HCT116 (cell line): ENCODE results near the gene DGKG. TPM values are rescaled to one million over a fixed set of nuclear protein-coding genes. Genes with fewer than 3 reads are reported as not detected.

Experiments used
- ATAC-seq: fragments of 200-7000 bp; cut with Tn5 transposase; 2 replicates; pipeline ENCODE4 v1.9.1; 2020; ENCODE audit warnings: mild to moderate bottlenecking, moderate library complexity
- BruUV-seq: library from RNA; stranded (reverse); fragments of 400-500 nt; replicated peaks from 2 replicates; lab custom pipeline; 2021; lab: Mats Ljungman, UMichigan
- CTCF ChIA-PET: fragments of 300-600 bp; sonication (Branson Sonifier 250); formaldehyde crosslinking; loops from one replicate; lab custom pipeline; 2021; ENCODE audit warnings: antibody characterized with exemption; lab: Charles Lee
- POLR2A ChIA-PET: fragments of 300-600, 350-600 bp; sonication (Branson Sonifier 250); formaldehyde crosslinking; loops from one replicate; lab custom pipeline; 2021; ENCODE audit warnings: antibody characterized with exemption; lab: Charles Lee
- RAD21 ChIA-PET, 2 experiments: fragments of 300-600 bp; sonication (Branson Sonifier 250); formaldehyde crosslinking; loops; one replicate each; lab custom pipeline; 2023; ENCODE audit warnings: low total read pairs in 2 of 2; ENCODE audit not compliant: uncharacterized antibody in 2 of 2, unreplicated experiment in 2 of 2, low non-redundant PET in 1 of 2; lab: Charles Lee
- DNase-seq: peaks from one replicate; pipeline ENCODE4 v3.0.0-alpha.2; 2010; ENCODE audit warnings: low read depth, low spot score
- H2AFZ ChIP-seq: fragments of 200-600 bp; shearing (Covaris generic), sonication (generic); 2 replicates; pipeline ENCODE4 v1.6.1; 2017; ENCODE audit warnings: low read depth, mixed run types, mixed read lengths, antibody characterized with exemption, low read length; ENCODE audit not compliant: poor library complexity, severe bottlenecking
- H3K27ac ChIP-seq: 2 replicates; pipeline ENCODE4 v1.5.1; 2012; ENCODE audit warnings: low read depth, low read length
- H3K27me3 ChIP-seq: fragments of 200-600 bp; sonication (generic); 2 replicates; pipeline ENCODE4 v1.6.1; 2016; ENCODE audit warnings: mixed run types, low read length, mixed read lengths; ENCODE audit not compliant: insufficient read depth
- H3K36me3 ChIP-seq, 2 experiments: fragments of 200-500 bp in 1 of 2; fragments of 200-600 bp in 1 of 2; sonication (Bioruptor generic) in 1 of 2; sonication (generic) in 1 of 2; 2 replicates each; pipeline versions ENCODE4 v1.5.1 to v1.6.1; 2014 to 2016; ENCODE audit warnings: low read length in 2 of 2, inconsistent platforms in 1 of 2, mixed read lengths in 1 of 2, mixed run types in 1 of 2; ENCODE audit not compliant: insufficient read depth in 2 of 2, control insufficient read depth in 1 of 2
- H3K4me1 ChIP-seq, 2 experiments: fragments of 200-600 bp in 1 of 2; sonication (generic) in 1 of 2; 2 replicates each; pipeline versions ENCODE4 v1.5.1 to v1.6.1; 2012 to 2017; ENCODE audit warnings: low read length in 2 of 2, inconsistent platforms in 1 of 2, mild to moderate bottlenecking in 1 of 2, mixed read lengths in 1 of 2, mixed run types in 1 of 2, moderate library complexity in 1 of 2; ENCODE audit not compliant: insufficient read depth in 2 of 2, control insufficient read depth in 1 of 2
- H3K4me2 ChIP-seq: fragments of 200-600 bp; sonication (generic); 2 replicates; pipeline ENCODE4 v1.6.1; 2017; ENCODE audit warnings: mixed run types, low read length, mixed read lengths
- H3K4me3 ChIP-seq, 2 experiments: fragments of 200-600 bp in 1 of 2; sonication (generic) in 1 of 2; replicated peaks in 1 of 2; 2 replicates each; pipeline ENCODE4 v1.5.1; 2011 to 2016; ENCODE audit warnings: low read length in 2 of 2, control low read depth in 1 of 2, low read depth in 1 of 2, mild to moderate bottlenecking in 1 of 2, mixed read lengths in 1 of 2, mixed run types in 1 of 2
- H3K79me2 ChIP-seq: fragments of 200-600 bp; sonication (generic); 2 replicates; pipeline ENCODE4 v1.6.1; 2017; ENCODE audit warnings: mild to moderate bottlenecking, mixed run types, low read length, moderate library complexity, mixed read lengths; ENCODE audit not compliant: insufficient read depth
- H3K9ac ChIP-seq: fragments of 200-600 bp; sonication (generic); 2 replicates; pipeline ENCODE4 v1.6.1; 2016; ENCODE audit warnings: low read length, mixed read lengths
- H3K9me2 ChIP-seq: fragments of 200-600 bp; sonication (generic), shearing (Covaris generic); 2 replicates; pipeline ENCODE4 v1.6.1; 2017; ENCODE audit warnings: mixed run types, mild to moderate bottlenecking, moderate library complexity; ENCODE audit not compliant: insufficient read depth
- H3K9me3 ChIP-seq, 2 experiments: fragments of 200-500 bp in 1 of 2; fragments of 200-600 bp in 1 of 2; sonication (Bioruptor generic) in 1 of 2; sonication (generic) in 1 of 2; 2 replicates each; pipeline ENCODE4 v1.6.1; 2014 to 2017; ENCODE audit warnings: low read length in 2 of 2, mixed read lengths in 2 of 2, inconsistent platforms in 1 of 2, low read depth in 1 of 2, mild to moderate bottlenecking in 1 of 2, mixed run types in 1 of 2, moderate library complexity in 1 of 2; ENCODE audit not compliant: control insufficient read depth in 1 of 2, insufficient read depth in 1 of 2
- H4K20me1 ChIP-seq: fragments of 200-600 bp; sonication (generic), shearing (Covaris generic); 2 replicates; pipeline ENCODE4 v1.6.1; 2017; ENCODE audit warnings: mixed run types, mild to moderate bottlenecking, moderate library complexity; ENCODE audit not compliant: insufficient read depth
- ATF3 ChIP-seq: IDR thresholded peaks from 2 replicates; pipeline ENCODE4 v1.6.1; 2012
- CBX3 ChIP-seq: IDR thresholded peaks from 2 replicates; pipeline ENCODE4 v1.6.1; 2012; ENCODE audit warnings: low read depth
- CEBPB ChIP-seq: IDR thresholded peaks from 2 replicates; pipeline ENCODE4 v1.6.1; 2012; ENCODE audit warnings: low read depth
- CTCF ChIP-seq, 3 experiments: fragments of 200-600 bp in 1 of 3; sonication (generic) in 1 of 3; IDR thresholded peaks in 2 of 3; conservative IDR thresholded peaks in 1 of 3; 2 replicates each; pipeline ENCODE4 v1.5.1; 2012 to 2017; ENCODE audit warnings: low read depth in 2 of 3, low read length in 2 of 3, antibody characterized with exemption in 1 of 3, borderline replicate concordance in 1 of 3, control low read depth in 1 of 3, mild to moderate bottlenecking in 1 of 3, mixed read lengths in 1 of 3, mixed run types in 1 of 3, moderate library complexity in 1 of 3; ENCODE audit not compliant: insufficient read depth in 1 of 3
- ELF1 ChIP-seq: IDR thresholded peaks from 2 replicates; pipeline ENCODE4 v1.6.1; 2012; ENCODE audit warnings: low read depth, borderline replicate concordance
- EZH2 ChIP-seq: fragments of 200-600 bp; sonication (generic); IDR thresholded peaks from 2 replicates; pipeline ENCODE4 v1.6.1; 2017; ENCODE audit warnings: antibody characterized with exemption, mixed run types
- POLR2A ChIP-seq: IDR thresholded peaks from 2 replicates; pipeline ENCODE4 v1.7.0; 2011; ENCODE audit warnings: borderline replicate concordance; ENCODE audit not compliant: insufficient read depth, insufficient read length; ENCODE audit errors: extremely low read depth
- POLR2AphosphoS5 ChIP-seq: IDR thresholded peaks from 2 replicates; pipeline ENCODE4 v1.6.1; 2011; ENCODE audit warnings: mild to moderate bottlenecking, low read depth, low read length, moderate library complexity
- REST ChIP-seq: IDR thresholded peaks from 2 replicates; pipeline ENCODE4 v1.6.1; 2012; ENCODE audit warnings: low read depth
- SP1 ChIP-seq: IDR thresholded peaks from 2 replicates; pipeline ENCODE4 v1.6.1; 2012; ENCODE audit warnings: low read depth
- SRF ChIP-seq: IDR thresholded peaks from 2 replicates; pipeline ENCODE4 v1.6.1; 2012; ENCODE audit warnings: low read depth
- TCF7L2 ChIP-seq: IDR thresholded peaks from 2 replicates; pipeline ENCODE4 v1.7.0; 2011; ENCODE audit warnings: borderline replicate concordance, inconsistent platforms; ENCODE audit not compliant: insufficient read depth, insufficient read length; ENCODE audit errors: extremely low read depth
- ZFX ChIP-seq: fragments of 450-650 bp; IDR thresholded peaks from 2 replicates; pipeline ENCODE4 v1.6.1; 2017
- ZNF274 ChIP-seq: fragments of 200-500 bp; sonication (Bioruptor generic); IDR thresholded peaks from 2 replicates; pipeline ENCODE4 v1.6.1; 2014; ENCODE audit warnings: mild to moderate bottlenecking, low read depth, low read length, inconsistent platforms
- intact Hi-C: fragments of 100-400 bp; cut with micrococcal nuclease; formaldehyde crosslinking; loops from 2 replicates; pipeline ENCODE4 v1.10.0; 2022
- total RNA-seq: library from RNA; stranded (reverse); gene quantifications from one replicate; pipeline ENCODE4 v1.2.1, GENCODE V29; 2021; ENCODE audit not compliant: unreplicated experiment
- TF ChIP-seq, protein P1 (sequence below): IDR thresholded peaks from 2 replicates; pipeline ENCODE4 v1.6.1; 2012

Gene DGKG
- total RNA-seq, 1 experiment from 2014 or later: 4.8 TPM

GRCh38 chr3:186176373-186176990 lies 185.6 kb downstream of the DGKG start (continued):
- no peak for TF ChIP-seq REST

DNA sequence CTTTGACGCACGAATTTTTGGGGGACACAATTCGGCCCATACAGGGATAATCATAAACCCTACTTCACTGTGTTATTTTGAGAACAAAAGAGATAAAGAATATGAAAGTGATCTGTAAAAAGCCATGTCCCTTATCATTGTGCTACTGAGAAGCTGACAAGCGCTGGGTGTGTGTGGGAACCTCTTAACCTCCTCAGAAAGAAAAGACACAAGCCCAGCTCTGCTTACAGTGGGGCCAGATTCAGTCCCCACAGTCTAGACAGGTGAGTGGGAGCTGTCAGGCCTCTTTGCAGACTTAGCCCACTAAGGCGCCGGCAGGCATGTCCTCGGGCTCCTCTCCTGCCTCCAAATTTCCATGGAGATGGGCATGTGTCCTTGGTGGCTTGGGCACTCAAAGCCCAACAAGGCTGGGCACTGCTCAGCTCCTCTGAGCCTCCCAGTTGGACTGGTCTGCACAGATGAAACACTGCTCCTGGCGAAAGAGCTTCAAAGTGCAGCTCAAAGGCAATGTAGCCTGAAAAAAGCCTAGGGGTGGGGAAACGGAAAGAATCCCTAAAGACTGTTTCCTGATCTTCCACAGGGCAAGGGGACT lies 188.7 kb downstream of the DGKG start:
- intact Hi-C loops: no loop called here
- no peak for DNase-seq
- Histone ChIP-seq H3K9me3 (no peaks in the 10 kb centered on the region), H3K79me2 (no peaks in the 10 kb centered on the region), H3K27me3 (no peaks in the 10 kb centered on the region), H3K4me2 (no peak overlapping the region), H3K9ac (no peak overlapping the region), H4K20me1 (no peaks in the 10 kb centered on the region), H3K27ac (no peak overlapping the region), H3K9me2 (no peaks in the 10 kb centered on the region), H3K4me3 (no peak overlapping the region), H2AFZ (no peak overlapping the region), H3K36me3 (no peaks in the 10 kb centered on the region), H3K4me1 (no peaks in the 10 kb centered on the region)
- ChIA-PET RAD21 (no interaction called here), POLR2A (no interaction called here), CTCF (no interaction called here)
- no TSS peak for BruUV-seq
- no peak for ATAC-seq
- TF ChIP-seq ELF1 (no peak), SRF (no peak), TCF7L2 (no peak), EZH2 (no peak), CTCF (IDR thresholded peaks at IDR 0.05 in 2 of 3, conservative IDR thresholded peaks at IDR 0.05 in 1 of 3; ENCODE audit: borderline replicate concordance in 1 of 3, insufficient read depth in 1 of 3, low read depth in 2 of 3, low read length in 2 of 3) (no peak), CBX3 (no peak), CEBPB (no peak), ZFX (no peak), ZNF274 (no peak), POLR2A (no peak), SP1 (no peak), POLR2AphosphoS5 (no peak), ATF3 (no peak)
- TF ChIP-seq, protein P1, sequence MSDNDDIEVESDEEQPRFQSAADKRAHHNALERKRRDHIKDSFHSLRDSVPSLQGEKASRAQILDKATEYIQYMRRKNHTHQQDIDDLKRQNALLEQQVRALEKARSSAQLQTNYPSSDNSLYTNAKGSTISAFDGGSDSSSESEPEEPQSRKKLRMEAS: no peak
